Mucosa of gallbladder (tissue), 1 donor: ENCODE measurements around the gene MRPL20. TPM values are rescaled to one million over a fixed set of nuclear protein-coding genes. Genes with fewer than 3 reads are reported as not detected.
"Not testable (repeated sequence)": the region's sequence is repeated elsewhere in the genome, so short reads cannot be mapped to it uniquely, and the experiment has no call there.

ENCODE experiments used
- DNase-seq: peaks from one replicate; pipeline ENCODE4 v3.0.0-alpha.2; 2020; ENCODE audit warnings: low spot score
- total RNA-seq: library from RNA; stranded (reverse); gene quantifications from one replicate; pipeline ENCODE4 v1.2.1, GENCODE V29; 2021
- donor health status: DM: no; HTN: no; CAD: no.

The MRPL20 gene
- total RNA-seq, 1 donor from 2014 or later = 99.2 TPM

- DNase-seq = no peak
Observed at GRCh38 chr1:1426496-1427105, 19.5 kb upstream of the MRPL20 start.

GRCh38 chr1:1425753-1426495, 18.8 kb upstream of the MRPL20 start:
- no peak for DNase-seq

DNA sequence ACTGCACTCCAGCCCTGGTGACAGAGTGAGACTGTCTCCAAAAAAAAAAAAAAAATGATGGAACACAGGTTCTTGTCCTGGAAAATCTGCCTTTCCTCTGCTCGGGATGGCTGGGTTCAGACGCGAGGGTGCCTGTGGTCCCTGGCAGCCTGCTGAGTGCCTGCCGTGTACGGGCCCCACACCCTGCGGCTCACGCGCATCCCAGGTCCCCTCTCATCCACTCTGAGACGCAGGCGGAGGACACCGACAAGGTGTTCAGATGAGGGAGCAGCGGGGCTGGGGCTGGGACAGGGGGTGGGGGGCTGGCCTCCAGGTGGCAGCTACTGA, 18.3 kb upstream of the MRPL20 start:
- no peak for DNase-seq

- DNase-seq = no peak
Observed at GRCh38 chr1:1424707-1425106, 17.6 kb upstream of the MRPL20 start.

- no peak for DNase-seq
Observed at GRCh38 chr1:1423245-1423597, 16.1 kb upstream of the MRPL20 start.

- no peak for DNase-seq
Observed at GRCh38 chr1:1422465-1423244, 15.6 kb upstream of the MRPL20 start.

GRCh38 chr1:1421907-1422464, 14.9 kb upstream of the MRPL20 start:
- DNase-seq = no peak

DNA sequence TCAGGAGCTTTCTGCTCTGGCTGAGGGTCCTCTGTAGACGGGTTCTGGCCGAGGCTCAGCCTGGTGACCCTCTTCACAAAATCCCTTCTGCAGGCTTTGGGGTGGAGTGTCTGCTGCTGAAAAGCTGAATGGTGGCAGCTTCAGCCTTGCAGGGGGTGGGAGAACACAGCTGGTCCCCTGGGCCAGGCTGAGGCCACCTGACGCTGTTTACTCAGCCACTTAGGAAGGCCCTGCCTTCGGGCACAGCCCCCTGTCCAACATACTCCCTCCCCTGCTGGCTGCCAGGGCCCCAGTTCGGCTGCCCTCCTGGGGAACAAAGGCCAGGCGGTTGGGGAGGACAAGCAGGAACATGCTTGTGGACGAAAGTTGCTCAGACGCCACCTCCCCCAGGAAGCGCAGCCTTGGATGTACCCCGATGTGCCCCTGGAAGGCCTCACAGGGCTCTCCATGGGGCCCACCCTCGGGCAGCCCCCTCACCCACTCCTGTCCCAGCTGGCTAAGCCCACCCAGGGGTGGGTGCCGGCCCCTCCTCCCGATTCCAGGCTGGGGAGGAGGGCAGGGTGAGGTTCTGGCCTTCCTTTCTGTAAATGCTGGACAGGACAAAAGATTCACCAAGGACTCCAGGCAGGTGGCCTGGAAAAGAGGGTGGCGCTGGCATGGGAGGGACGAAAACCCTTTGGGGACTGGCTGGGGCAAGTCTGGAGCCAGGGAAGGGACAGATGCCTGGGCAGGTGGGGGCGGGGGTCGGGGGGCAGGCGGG, 14.2 kb upstream of the MRPL20 start, which contains the start of gene ANKRD65:
Gene ANKRD65, minus strand, starts transcription at position 130 of the 760 bp plus-strand sequence. CDS start 271 bp downstream, outside the sequence.
- DNase-seq = no peak

- no peak for DNase-seq
Observed at GRCh38 chr1:1420654-1421141, 13.6 kb upstream of the MRPL20 start.

GRCh38 chr1:1419813-1420653, 12.9 kb upstream of the MRPL20 start:
- DNase-seq = no peak

DNA sequence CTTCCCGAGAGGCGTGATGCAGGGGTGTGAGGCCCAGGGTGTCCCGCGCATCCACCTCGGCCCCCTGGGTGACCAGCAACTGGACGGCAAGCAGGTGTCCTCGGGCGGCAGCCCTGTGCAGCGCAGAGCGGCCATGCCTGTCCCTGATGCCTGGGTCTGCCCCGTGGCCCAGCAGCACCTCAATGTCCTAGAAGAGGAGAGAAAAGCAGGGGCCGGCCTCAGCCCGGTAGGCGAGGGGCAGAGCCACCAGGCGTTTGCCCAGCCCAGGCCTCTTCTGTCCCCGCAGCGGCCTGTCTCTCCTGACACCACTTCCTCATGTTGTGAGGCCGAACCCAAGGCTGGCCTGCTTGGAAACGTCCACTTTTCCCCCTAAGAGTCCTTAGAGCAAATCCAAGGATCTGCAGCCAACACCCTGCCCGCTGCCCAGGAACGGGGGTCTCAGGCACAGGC, 12.3 kb upstream of the MRPL20 start:
- DNase-seq = no peak

GRCh38 chr1:1418464-1419362, 11.6 kb upstream of the MRPL20 start:
- DNase-seq = no peak

GRCh38 chr1:1417825-1418463, 10.9 kb upstream of the MRPL20 start:
- not testable (repeated sequence) for DNase-seq

DNA sequence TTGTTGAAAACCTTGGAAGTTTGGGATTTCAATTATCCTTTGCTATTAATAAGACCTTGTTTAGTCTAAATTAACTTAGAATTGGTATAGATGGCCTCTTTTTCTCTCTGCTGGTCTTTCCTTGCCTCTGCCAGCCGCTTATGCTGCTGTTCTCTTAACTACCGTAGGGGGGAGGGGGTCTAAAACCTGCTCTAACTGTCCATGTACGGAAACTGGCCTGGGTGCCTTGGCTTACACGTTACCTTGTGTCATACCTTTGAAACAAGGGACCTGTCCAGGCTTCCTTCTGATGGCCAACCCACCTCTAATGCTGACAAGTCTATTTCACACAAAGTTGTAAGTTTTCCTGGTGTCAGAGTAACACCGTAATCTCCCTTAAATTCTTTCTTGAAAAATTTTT, 10.3 kb upstream of the MRPL20 start:
- DNase-seq = not testable (repeated sequence)

DNA sequence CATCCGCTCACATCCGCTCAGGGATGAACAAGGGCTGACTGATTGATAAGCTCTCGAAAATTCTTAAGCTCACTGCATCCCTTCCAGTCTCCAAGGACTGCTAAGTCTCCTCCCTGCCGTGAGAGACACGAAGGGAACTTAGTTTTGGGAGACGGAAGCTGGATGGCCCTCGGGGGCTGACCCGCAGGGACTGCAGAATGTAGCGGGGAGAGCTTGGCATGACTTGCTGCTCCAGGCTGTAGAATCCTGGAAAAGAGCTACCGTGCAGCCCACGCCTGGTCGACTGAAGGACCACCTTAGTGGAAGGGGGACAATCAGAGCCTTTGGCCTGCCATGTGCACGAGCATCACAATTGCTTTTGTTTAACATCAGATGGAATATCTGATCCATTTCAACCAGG, 8.7 kb upstream of the MRPL20 start:
- no peak for DNase-seq

DNA sequence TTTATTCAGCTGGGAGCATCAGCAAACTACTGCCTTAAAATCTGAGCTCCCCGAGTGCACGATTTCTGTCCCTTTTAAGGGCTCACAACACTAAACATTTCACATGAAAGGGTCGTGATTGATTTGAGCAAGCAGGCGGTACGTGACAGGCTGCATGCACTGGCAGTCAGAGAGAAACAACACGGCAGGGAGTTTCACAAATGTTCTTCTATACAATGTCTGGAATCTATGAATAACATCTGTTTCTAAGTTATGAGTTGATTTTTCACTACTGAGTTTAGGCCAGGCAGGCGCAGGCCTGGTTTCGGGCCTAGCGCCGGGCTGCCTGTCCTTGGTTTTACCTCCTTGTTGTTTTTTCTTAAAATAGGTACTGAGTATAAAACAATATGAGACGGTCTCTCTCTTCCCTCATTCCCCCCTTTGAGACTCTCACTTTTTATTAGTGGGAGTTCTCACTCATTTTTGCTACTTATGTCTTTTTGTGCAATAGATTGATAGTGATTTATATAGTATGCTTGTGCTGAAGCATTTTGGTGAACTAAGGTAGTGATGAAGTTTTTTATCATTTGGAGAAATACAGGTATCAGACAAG, 5.3 kb upstream of the MRPL20 start:
- DNase-seq = not testable (repeated sequence)

GRCh38 chr1:1411626-1412025, 4.5 kb upstream of the MRPL20 start:
- no peak for DNase-seq

GRCh38 chr1:1410238-1410637, 3.1 kb upstream of the MRPL20 start:
- not testable (repeated sequence) for DNase-seq
